Panc1 (cell line): ENCODE results near the gene GEN1.
"Not testable (repeated sequence)": the region's sequence is repeated elsewhere in the genome, so short reads cannot be mapped to it uniquely, and the experiment has no call there.

Experiments
- CTCF ChIP-seq: fragments of 450-650 bp; IDR thresholded peaks from 2 replicates; pipeline ENCODE4 v1.5.1; 2017; ENCODE audit warnings: mild to moderate bottlenecking
- REST ChIP-seq, 2 experiments: IDR thresholded peaks; 2 replicates each; pipeline ENCODE4 v1.6.1; 2011 to 2012; ENCODE audit warnings: low read depth in 2 of 2, control low read depth in 1 of 2, low read length in 1 of 2, mild to moderate bottlenecking in 1 of 2, moderate library complexity in 1 of 2; ENCODE audit not compliant: insufficient read depth in 1 of 2

- not testable (repeated sequence) for TF ChIP-seq REST (IDR thresholded peaks at IDR 0.05; ENCODE audit: insufficient read depth in 1 of 2, low read depth in 2 of 2, low read length in 1 of 2); CTCF
These were observed 69.7 kb downstream of the GEN1 start for GRCh38 chr2:17823646-17824045.
